ENCODE results near the gene MCC. TPM values are rescaled to one million over a fixed set of nuclear protein-coding genes. Genes with fewer than 3 reads are reported as not detected.

The MCC gene
- total RNA-seq, 4 donors from 2014 or later: 17.1 to 90.7 (median 40.1) TPM

DNA sequence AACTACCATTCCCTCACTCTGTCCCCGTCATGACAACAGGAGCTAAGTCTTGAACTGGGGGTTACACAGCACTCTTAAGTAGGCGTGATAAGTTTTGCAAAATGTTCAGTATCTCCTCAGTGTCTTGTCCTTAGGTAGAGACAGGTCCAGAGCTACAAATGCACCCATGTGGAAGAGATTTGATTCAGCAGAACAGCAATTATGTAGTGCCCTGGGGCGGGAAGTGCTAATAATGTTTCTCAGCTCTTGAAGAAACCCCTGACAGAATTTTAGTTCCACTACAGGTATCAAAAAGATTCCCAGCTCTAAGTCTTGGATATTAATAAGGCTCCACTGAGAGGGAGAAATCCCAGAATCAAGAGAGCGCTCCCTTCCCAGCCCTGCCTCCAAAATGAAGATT is 462.0 kb downstream of the MCC start:
- TF ChIP-seq, protein P1, sequence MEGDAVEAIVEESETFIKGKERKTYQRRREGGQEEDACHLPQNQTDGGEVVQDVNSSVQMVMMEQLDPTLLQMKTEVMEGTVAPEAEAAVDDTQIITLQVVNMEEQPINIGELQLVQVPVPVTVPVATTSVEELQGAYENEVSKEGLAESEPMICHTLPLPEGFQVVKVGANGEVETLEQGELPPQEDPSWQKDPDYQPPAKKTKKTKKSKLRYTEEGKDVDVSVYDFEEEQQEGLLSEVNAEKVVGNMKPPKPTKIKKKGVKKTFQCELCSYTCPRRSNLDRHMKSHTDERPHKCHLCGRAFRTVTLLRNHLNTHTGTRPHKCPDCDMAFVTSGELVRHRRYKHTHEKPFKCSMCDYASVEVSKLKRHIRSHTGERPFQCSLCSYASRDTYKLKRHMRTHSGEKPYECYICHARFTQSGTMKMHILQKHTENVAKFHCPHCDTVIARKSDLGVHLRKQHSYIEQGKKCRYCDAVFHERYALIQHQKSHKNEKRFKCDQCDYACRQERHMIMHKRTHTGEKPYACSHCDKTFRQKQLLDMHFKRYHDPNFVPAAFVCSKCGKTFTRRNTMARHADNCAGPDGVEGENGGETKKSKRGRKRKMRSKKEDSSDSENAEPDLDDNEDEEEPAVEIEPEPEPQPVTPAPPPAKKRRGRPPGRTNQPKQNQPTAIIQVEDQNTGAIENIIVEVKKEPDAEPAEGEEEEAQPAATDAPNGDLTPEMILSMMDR (IDR thresholded peaks at IDR 0.05): no peak
- TF ChIP-seq POLR2A (IDR thresholded peaks at IDR 0.05): no peak
- intact Hi-C loops (cut with DNase I; ENCODE audit: low total_unique reads): no loop called here

DNA sequence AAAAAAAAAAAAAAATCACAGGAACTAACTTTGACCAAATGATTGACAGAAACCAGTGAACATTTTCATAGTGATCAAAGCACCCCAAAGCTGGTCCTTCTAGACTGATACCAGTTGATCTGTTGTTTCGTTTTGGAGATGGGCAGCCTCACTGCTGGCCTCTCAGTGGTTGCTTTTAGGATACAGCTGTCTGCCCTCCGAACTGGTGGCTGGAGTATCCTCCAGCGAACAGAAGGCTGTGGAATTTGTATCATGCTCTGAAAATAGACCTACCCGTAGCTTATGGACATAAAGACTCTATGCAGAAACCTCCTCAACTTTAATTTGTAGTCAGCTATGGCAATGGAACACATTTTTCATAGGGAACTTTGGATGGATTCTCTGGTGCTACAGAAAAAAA is 462.7 kb downstream of the MCC start:
- intact Hi-C loops (cut with DNase I; ENCODE audit: low total_unique reads): no loop called here
- Histone ChIP-seq H3K4me1 (no peaks in the 10 kb centered on the region), H3K9me3 (no peaks in the 10 kb centered on the region)

More for the DNA sequence above, 462.0 kb downstream of the MCC start:
- H3K27me3 ChIP-seq: no peaks in the 10 kb centered on the region
- no peak overlapping the region for H3K27ac ChIP-seq
- no peaks in the 10 kb centered on the region for H3K36me3 ChIP-seq
- no peak for DNase-seq
- no peak overlapping the region for H3K4me3 ChIP-seq
- H3K9me3 ChIP-seq: no peaks in the 10 kb centered on the region
- no peaks in the 10 kb centered on the region for H3K4me1 ChIP-seq

DNA sequence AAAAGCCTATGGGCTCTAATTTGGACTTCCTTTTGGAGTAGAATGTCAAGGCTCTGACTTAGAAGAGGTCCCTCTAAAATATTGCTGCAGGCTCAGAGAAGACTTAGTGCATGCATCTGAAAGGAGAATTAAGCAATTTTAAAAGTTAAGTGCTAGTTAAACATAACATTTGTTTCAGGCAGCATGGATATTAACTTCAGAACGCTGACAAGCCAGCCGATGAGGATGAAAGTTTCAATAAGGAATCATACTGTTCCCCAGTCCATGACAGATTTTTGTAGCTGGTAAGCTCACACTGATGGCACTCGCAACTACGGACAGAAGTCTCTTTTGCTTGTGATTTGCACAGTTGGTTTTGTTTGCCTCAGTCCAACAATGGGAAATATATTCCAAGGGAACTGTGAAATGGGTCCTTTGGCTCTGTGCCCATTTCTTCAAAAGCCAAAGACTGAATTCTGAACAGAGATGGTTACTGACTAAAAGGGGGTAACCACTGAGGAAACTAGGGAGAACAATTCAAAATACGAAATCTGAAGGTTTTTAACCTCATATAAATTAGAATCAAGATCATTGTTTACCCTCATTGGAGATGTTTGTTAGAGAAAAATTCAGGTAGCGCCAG is 464.1 kb downstream of the MCC start:
- TF ChIP-seq, protein P1 (IDR thresholded peaks at IDR 0.05): no peak
- TF ChIP-seq POLR2A (IDR thresholded peaks at IDR 0.05): no peak
- no peaks in the 10 kb centered on the region for H3K36me3 ChIP-seq
- H3K9me3 ChIP-seq: no peaks in the 10 kb centered on the region
- DNase-seq: no peak
- intact Hi-C loops (cut with DNase I; ENCODE audit: low total_unique reads): no loop called here
- no peak overlapping the region for H3K4me3 ChIP-seq
- no peaks in the 10 kb centered on the region for H3K4me1 ChIP-seq
- H3K27me3 ChIP-seq: no peaks in the 10 kb centered on the region
- H3K27ac ChIP-seq: no peak overlapping the region

More for the DNA sequence above, 462.7 kb downstream of the MCC start:
- H3K36me3 ChIP-seq: no peaks in the 10 kb centered on the region
- no peak for TF ChIP-seq POLR2A (IDR thresholded peaks at IDR 0.05)
- TF ChIP-seq, protein P1 (IDR thresholded peaks at IDR 0.05): no peak
- DNase-seq: no peak
- H3K27me3 ChIP-seq: no peaks in the 10 kb centered on the region
- no peak overlapping the region for H3K27ac ChIP-seq
- no peak overlapping the region for H3K4me3 ChIP-seq

DNA sequence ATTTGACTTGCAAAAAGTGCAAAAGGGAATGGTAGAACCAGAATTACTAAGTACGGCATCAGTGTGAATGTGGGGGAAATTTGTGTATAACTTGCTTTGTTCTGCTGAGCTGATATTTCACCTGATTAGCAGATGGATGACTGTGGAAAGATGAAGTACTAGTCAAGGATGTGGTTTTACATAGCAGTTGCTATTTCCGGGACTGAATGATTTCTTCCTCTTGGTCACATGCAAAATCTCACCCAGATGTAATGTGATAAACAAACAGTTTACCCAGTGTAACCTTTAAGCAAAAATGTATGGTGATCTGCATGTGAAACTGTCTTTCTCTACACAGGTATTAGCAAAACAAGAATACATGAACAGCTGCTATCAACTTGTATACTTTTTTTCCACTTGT is 465.6 kb downstream of the MCC start:
- no peak for TF ChIP-seq POLR2A (IDR thresholded peaks at IDR 0.05)
- no peak for DNase-seq
- intact Hi-C loops (cut with DNase I; ENCODE audit: low total_unique reads): no loop called here
- Histone ChIP-seq H3K9me3 (no peaks in the 10 kb centered on the region), H3K36me3 (no peaks in the 10 kb centered on the region), H3K27me3 (no peaks in the 10 kb centered on the region), H3K4me1 (no peaks in the 10 kb centered on the region), H3K27ac (no peak overlapping the region), H3K4me3 (no peak overlapping the region)

DNA sequence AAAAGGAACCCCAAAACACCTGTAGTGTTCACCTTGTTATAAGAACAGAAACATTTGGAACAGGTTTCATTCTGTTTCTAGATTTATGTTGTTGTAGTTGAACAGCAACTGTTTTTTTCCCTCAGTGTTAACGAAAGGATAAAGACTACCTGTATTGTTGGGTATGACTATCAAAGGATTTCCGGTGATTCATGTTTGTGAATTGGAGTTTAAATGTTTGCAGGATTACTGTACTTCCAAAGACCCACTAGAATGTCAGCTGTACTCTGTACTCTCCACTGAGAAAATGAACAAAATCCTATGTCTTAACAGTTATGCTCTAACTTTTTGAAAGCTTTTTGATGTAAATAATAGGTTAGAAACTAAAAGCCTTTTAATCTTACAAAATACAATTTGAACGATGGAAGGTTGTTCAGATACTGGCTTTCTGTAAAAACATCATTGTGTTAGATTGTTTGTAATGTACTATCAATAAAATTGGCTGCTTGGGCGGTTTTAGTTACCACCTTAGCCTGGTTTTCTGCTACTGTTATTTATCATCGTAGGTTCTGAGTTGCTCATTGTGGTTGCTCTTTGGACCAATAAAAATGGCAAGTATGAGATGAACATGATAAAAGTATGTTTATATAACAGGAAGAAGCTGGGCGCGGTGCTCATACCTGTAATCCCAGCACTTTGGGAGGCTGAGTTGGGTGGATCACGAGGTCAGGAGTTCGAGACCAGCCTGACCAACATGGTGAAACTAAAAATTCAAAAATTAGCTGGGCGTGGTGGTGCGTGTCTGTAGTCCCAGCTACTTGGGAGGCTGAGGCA is 467.6 kb downstream of the MCC start:
- Histone ChIP-seq H3K36me3 (no peaks in the 10 kb centered on the region), H3K4me3 (no peak overlapping the region), H3K9me3 (no peaks in the 10 kb centered on the region), H3K27me3 (no peaks in the 10 kb centered on the region), H3K27ac (no peak overlapping the region), H3K4me1 (no peaks in the 10 kb centered on the region)
- intact Hi-C loops (cut with DNase I; ENCODE audit: low total_unique reads): no loop called here
- DNase-seq: no peak
- no peak for TF ChIP-seq POLR2A (IDR thresholded peaks at IDR 0.05)
- TF ChIP-seq, protein P1 (IDR thresholded peaks at IDR 0.05): no peak

Data from uterus (tissue), 4 donors.